Hippocampal formation (tissue), 2 donors: ENCODE results near the gene MNAT1.
"Not testable (repeated sequence)": the region's sequence is repeated elsewhere in the genome, so short reads cannot be mapped to it uniquely, and the experiment has no call there.

Source experiments
- DNase-seq, 2 donors: peaks; one replicate each; lab custom pipeline; 2025; lab: John Stamatoyannopoulos, UW

Gene MNAT1

DNA sequence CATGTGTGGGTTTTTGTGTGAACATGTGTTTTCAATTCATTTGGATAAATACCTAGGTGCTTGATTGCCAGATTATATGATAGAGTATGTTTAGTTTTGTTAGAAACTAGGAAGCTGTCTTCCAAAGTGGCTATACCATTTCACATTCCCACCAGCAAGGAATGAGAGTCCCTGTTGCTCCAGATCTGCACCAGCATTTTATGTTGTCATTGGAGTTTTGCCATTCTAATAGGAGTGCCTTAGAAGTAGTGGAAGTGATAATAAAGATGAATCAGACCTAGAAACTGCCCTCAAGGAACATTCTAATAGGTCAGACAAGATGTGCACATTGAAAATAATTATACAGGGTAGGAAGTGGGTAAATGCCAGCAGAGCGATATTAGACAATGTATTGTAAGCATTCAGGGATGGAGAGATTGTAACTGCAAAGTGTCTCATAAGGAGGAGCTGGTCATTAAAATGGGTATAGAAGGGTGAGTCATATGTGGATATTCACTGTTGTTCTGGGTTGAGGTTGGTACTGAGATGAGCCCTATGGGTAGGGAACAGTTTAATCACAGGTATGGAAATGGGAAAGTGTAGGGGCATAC, 71.4 kb downstream of the MNAT1 start:
- DNase-seq = no peak

DNA sequence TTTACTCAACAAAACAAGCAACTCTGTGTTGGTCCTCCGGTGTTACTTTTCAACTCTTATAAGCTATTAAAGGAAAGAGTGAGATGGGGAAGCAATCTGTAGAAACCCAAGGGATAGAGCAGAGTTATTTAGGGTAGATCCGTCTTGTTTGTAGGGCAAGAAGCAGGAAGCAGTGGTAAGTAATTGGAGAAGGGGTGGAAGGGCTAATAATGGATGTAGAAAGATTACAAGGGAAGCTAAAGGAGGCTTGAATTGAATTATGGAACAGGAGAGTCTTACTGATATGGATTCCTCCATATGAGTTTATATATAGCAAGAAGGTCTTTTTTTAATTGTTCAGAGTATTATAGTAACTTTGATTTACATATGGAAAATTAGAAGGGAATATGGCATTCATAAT, 72.7 kb downstream of the MNAT1 start:
- no peak for DNase-seq

DNA sequence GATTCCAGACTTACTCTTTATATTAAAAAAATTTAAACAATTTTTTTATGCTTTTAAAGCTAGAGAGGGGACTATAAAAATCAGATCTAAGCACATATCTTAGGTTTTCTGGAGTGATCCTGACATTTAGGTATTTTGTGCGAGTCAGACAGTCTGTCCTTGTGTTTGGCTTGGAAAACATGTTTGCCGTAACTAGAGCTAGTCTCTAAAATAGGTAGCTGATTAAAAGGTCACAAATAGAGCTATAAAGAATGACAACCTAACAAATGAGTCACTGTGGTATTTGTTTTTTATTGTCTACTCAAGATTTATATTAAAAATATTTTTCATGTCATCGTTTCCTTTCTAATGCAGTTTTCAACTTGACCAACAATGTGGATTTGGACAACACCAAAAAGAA, 73.4 kb downstream of the MNAT1 start:
- DNase-seq = no peak

DNA sequence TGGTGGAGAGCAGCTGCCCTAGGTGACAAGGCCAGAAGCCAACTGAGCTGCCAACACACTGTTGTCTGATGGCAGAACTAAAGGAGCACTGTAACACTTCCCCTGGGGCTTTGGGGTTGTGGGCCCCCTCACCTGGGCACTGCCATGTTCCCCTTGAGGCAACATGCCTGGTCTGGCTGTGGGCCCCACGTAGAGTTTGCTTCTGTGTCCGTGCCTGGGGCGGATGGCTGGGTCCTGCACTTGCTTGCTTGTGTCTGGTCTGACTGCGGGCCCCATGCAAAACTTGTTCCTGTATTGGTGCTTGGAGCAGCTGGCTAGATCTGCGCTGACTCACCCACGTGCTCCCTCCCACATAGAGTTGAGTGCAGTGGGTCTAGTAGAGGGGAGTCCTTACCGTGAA, 78.4 kb downstream of the MNAT1 start:
- no peak for DNase-seq

DNA sequence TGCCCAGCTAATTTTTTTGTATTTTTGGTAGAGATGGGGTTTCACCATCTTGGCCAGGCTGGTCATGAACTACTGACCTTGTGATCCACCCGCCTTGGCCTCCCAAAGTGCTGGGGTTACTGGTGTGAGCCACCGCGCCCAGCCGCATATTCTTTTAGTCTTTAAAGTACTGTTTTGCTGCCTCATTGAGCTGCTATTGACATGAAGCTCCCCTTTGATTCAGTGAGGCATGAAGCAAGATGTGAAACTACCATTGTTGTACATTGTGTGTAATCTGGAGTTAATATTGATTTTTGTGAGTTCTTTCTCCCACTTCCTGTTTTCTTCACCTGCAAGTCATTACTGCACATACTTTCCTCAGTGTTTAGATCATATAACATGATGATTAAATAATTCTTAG, 80.8 kb downstream of the MNAT1 start:
- DNase-seq = no peak

DNA sequence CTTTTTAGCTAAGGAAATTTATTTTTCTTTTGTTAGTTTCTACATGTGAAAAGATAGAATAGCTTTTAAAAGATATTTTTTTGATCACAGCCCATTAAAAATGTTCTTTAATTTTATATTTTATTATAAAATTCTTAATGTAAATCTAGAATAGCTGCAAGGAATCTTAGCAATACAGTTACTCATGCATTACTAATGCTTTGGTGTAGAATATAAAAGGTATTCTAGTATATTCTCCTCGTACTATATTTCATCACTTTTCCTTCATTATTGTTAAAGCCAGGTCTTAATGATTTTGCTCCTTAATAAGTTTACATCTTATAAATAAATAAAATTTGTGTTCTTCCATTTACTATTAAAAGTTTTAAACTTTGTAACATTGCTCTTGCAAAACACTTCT, 82.6 kb downstream of the MNAT1 start:
- no peak for DNase-seq

DNA sequence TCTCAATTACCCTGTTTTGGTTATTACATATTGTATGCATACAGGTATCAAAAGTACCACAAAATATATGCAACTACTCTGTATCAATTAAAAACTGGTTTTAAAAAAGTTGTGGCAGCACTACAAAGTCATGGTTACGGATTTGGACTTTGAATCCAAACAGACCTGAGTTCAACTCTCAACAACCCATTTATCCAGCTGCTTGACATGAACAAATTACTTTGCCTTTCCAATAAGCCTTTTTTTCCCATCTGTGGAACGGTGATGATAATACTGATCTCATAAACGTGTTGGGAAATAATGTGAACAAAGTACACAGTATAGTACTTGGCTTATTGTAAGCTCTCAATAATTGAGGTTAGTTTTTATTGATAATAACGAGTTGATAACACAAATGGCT, 85.0 kb downstream of the MNAT1 start:
- DNase-seq = no peak

DNA sequence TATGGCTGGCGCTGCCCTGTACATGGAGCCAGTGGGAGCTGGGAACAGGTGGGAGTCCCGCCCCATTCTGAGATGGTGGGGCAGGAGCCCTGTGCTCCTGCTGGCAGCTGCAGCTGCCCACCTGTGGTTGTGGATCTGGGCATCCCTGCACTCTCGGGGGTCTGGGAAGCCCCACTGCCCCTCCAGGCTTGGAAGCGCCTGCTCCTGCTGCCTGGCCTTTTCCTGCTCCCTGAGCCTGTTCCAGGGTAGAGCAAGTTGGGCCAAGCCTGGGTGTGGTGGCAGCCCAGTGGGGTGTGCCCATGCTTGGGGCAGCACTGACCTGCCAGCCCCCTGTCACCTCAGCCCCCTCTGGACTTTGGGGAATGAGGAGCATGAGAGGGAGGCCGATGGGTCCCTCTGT, 104.0 kb downstream of the MNAT1 start:
- DNase-seq = no peak

DNA sequence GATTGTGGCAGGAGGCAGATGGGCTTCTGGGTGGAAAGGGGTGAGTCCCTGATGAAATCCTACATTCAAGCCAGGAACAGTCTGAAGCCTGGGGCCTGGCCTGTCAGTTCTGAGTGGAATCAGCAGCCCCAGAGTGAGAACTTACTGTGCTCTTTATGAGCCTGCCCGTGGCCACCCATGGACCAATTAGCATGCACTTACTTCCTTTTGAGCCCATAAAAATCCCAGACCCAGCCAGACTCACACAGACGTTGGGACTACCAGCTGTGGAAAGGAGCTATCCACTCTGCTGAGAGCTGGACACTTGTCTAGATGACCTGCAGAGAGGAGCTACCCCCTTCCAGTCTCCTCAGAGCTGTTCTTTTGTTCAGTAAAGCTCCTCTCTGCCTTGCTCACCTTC, 104.5 kb downstream of the MNAT1 start:
- DNase-seq = no peak

DNA sequence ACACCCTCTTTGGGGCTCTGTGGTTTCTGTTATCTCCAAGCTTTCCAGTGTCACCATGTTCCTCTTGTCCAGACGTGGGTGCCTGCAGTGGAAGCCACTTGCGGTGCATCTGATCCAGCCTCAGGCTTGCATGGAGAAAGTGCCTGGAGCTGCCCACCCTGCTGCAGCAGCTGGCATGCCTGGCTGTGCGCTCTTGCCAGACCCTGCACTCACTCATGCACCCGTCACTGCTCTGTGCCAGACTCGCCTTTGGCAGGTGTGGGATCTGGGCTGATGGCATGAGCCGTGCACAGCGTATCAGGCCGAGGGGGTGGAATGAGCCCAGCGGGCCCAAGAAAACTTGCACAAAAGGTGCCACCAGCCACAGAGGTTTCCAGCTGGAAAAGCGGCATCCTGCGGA, 105.1 kb downstream of the MNAT1 start:
- no peak for DNase-seq

DNA sequence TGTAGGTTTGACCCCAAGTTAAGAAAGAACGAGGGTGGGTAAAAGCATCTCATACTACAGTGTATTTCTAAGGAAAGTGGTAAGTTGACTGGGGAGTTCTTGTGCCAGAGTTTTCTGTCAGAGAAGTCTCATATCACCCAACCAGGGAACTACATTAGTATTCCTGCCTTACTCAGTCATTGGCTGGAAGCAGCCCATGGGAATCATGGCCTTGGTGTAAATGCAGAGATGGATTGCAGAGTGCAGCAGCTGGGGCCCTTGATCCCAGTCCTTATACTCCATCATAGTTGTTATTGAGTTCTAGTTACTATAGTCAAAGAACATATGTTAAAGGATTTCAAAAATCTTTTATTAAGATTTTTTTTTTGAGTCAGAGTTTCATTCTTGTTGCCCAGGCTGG, 105.8 kb downstream of the MNAT1 start:
- DNase-seq = no peak

DNA sequence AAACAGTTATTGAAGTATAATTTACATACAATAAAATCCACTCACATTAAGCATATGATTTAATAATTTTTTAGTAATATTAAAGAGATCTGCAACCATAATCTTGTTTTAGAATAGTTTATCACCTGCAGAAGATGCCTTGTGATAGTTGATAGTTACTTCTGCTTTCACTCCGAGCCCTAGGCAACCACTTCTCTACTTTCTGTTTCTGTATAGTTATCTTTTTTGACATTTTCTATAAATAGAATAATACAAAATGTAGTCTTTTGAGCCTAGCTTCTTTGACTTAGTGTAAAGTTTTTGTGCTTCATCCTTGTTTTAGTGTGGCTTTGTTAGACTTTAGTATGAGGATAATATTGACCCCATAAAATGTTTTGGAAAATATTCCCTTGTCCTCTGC, 111.0 kb downstream of the MNAT1 start:
- no peak for DNase-seq

DNA sequence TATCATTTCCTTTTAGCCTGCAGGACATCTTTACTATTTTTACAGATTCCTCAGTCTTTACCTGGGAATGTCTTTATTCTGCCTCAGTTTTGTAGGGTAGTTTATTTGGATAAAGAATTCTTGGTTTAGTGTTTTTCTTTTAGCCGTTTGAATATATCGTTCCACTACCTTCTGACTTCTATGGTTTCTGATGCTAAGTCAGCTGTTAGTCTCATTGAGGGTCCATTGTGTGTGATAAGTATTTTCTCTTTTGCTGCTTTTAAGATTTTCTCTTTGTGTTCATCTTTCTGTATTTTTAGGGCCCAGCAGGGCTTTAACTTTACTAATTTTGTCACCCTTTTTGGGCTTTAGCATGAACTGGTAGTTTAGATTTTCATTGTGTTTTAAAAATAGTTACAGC, 113.5 kb downstream of the MNAT1 start:
- no peak for DNase-seq

DNA sequence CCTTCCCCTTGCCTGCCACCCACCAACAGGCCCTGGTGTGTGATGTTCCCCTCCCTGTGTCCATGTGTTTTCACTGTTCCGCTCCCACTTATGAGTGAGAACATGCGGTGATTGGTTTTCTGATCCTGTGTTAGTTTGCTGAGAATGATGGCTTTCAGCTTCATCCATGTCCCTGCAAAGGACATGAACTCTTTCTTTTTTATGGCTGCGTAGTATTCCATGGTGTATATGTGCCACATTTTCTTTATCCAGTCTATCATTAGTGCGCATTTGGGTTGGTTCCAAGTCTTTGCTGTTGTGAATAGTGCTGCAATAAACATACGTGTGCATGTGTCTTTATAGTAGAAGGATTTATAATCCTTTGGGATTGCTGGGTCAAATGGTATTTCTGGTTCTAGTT, 117.1 kb downstream of the MNAT1 start:
- DNase-seq = not testable (repeated sequence)

DNA sequence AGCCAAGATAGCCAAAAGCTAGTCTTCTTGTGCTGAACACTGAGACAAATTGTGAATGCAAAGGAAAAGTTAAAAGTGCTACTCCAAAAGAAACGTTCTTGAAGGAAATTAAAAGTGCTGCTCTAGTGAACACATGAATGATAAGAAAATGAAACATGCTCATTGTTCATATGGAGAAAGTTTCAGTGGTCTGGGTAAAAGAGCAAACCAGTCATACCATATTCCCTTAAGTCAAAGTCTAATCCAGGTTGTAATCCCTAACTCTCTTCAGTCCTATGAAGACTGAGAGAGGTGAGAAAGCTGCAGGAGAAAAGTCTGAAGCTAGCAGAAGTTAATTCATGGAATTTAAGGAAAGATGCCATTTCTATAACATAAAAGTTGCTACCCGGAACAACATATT, 121.5 kb downstream of the MNAT1 start:
- no peak for DNase-seq

DNA sequence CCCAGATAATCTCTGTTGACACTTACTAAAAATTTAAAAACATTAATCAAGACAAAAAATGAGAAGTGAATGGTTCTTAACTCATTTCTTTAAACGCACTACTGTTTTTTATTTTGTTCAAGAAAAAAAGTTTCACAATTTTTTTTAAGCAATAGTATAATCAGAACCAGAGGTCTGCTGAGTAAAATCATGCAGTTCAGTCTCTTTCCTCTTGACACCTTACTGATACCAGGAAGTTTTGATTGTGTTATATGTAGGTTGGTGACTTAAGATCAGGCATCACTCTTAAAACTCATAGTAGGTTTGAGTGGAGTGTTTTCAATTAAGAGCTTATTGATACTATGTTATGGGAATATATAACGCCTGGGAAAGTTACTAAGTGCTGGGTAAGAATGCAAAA, 125.0 kb downstream of the MNAT1 start:
- no peak for DNase-seq

DNA sequence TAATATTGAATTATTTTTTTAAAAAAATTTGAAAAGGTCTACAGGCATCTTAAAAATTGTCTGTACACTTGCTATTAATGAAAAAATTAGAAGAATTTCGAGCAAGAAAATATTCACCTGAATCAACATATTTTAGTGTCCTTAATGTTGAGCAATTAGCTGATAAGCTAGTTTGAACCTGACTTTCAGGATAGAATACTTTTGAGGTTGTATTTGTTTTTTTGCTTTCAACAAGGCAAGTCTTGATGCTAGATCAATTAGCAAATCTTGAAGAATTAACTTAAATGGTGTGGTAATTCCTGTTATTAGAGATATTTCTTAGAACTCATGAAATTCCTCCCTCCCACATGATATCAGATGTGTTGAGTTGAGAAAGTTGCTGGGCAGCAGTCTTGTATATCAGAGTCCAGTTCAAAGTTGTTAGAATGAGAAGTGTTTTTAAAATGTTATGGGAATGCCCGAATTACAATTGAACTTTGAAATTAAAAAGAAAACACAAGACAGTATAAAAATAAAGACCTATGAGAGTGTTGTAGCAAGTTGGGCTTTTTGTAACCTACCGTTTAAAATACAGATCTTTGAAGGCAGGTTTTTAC, 127.1 kb downstream of the MNAT1 start:
- no peak for DNase-seq

DNA sequence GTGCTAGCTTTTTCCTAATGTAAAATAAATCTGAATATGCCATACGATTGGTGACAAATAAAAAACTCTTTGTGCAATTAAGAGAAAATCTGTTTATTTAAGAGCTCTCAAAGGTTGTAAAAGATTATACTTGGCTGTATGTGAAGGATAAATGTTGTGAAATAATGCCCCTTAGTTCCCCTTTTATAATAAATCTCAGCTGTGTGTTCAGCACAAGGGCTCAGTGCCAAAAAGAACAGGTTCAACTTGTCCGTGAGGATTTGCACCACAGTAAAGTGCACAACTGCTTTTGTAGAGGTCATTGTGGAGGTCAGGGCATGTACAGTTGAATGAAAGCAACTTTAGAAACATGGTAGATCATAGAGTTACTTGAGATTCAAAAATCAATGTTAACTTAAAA, 127.7 kb downstream of the MNAT1 start:
- no peak for DNase-seq

DNA sequence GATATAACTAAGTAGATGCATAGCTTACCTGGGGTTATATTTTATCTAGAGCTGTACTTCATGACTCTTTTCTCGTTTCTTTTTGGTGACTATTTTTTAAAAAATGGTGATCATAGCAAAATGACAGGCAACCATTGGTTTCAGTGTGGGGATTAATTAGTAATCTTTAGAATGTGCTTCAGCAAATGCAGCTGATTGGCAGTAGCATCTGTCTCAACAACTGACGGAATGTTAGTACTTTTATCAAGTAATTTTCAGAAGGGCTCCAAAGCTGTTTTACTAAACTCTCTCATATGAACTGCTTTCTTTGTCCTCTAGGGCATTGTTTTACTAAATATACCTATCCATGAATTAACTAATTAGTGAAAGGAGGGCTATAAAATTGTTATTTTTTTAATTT, 128.7 kb downstream of the MNAT1 start:
- no peak for DNase-seq

DNA sequence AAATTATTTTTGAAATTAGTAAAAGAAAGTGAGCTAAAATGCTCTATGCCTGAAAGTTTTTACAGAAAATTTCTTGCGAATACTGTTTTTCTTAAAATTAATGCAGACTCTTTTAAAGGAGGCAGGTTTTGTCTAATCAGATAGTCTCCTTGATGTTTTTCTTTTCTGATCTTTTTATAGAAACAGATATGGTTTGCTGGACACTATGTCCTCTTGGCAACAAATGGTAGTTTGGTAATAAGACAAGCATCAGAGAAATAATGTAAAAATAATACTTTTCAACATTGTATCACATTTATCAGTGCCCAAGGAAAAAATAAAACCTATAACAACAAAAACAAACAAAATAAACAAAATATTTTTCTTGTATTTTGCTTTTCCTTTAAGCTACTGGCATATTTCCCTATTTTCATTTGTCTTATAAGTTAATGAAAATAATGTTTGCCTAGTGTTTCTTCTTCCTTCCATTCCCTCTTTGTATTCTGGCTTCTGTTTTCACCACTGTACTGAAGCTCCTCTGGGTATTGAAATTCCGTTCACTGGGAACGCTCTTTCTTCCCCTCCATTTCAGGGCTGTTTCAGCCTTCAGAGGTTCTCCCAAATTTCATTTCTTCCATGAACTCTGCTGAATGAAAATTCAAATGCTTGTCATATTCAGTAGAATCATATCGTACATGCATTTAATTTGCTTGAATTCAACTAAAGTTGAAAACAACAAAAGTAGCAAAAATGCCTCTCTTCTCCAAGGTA, 131.0 kb downstream of the MNAT1 start:
- DNase-seq = no peak

DNA sequence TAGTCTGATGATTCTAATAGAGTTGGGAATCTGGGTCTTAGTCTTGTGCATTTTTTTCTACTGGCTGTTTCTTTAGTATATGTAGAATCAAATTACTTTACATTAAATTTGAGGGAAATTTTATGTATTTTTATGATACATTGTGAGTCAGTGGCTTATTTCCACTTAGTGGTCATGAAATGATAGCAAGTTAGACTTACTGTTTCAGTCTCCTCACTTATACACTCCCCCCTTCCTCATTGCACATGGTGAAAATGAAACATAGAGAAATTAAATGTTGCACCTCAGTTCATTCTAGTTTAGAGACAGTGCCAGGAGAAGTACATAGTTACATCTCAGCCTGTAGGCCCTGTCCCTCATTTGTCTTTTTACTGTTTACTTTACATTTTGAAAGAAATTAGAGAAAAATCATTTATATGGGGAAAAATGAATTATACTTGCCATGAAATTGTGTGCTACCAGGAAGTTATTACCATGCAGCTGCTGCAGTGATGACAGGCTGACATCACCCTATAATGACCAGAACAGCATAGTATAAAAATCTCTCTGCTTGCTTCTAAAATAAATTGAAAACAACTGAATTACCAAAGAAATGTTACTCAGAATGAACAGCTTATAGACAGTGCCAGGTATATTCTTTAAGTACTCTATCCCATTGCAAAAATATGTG, 133.1 kb downstream of the MNAT1 start:
- DNase-seq = no peak

DNA sequence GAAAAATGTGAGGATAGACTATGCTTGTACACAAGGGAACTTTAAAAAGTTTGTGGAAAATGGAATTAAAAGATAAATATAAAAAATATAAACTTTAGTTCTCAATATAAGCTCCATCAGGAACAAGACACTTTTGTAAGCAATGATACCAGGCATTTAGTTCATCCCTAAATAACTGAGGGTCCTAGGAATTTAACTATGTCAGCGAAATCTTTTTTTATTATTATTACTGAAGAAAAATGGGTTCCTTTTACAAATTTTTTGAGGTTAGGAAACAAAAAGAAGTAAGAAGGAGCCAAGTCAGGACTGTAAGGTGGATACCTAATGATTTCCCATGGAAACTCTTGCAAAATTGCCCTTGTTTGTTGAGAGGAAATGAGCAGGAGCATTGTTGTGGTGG, 143.6 kb downstream of the MNAT1 start:
- DNase-seq = no peak

DNA sequence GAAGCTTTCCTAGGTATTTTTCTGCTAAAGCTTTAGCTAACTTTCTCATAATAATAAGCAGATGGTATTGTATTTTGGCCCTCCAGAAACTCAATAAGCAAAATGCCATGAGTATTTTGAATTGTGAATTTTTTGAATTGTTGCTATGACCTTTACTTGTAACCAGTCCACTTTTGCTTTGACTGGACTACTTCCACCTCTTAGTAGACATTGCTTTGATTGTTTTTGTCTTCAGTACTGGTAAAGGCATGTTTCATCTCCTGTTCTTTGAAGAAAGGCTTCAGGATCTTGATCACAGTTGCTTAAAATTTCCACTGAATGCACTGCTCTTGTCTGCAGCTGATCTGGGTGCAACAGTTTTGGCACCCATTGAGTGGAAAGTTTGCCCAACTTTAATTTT, 144.0 kb downstream of the MNAT1 start:
- no peak for DNase-seq
